ENCODE results near the gene ACSL6. TPM values are rescaled to one million over a fixed set of nuclear protein-coding genes. Genes with fewer than 3 reads are reported as not detected.

Gene ACSL6
- total and polyA plus RNA-seq, 2 experiments from 2014 or later: 1.7 to 2.4 TPM

DNA sequence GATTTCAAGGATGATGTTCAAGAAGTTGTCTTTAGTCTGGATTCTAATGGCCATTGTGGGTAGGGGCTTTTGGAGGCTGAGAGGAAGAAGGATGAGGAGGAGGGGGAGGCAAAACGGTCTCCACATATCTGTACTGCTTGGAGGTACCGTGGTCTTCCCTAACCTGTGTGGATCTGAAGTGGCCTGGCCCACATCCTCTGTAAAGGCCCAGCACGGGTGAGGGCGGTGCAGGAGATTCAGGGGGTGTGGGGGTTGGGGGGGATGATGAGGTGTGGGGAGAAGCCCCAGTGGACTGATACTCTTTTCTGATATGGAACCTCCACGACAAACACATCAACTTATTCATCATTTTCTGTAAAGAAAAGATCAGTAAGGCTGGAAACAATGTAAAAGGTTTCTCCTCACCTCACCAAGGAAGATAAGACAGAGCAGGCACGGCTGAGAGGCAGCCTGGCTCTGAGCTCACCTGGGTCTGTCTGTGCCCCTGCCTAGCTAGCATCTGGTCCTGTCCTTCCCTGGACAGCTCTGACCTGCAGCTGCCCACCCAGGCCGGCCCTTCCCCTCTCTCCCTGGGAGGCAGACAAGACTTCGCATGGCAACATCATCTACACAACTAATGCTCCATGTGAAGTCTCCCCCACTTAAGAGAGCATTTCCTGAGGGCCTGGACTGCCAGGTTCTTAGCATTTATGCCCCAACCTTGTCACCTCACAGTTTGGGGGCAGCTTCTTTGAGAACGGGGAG, 43.4 kb upstream of the ACSL6 start:
- Histone ChIP-seq H4K20me1 (ENCODE audit: insufficient read depth, poor library complexity, severe bottlenecking) (no peaks in the 10 kb centered on the region), H3K9me3 (ENCODE audit: low read depth) (no peaks in the 10 kb centered on the region), H3K27ac (no peak overlapping the region), H3K36me3 (replicated peaks; ENCODE audit: insufficient read depth, low read depth) (no peaks in the 10 kb centered on the region), H3K4me2 (no peak overlapping the region), H3K79me2 (no peaks in the 10 kb centered on the region), H3K4me3 (no peak overlapping the region), H3K9me2 (replicated peaks; ENCODE audit: insufficient read depth) (no peaks in the 10 kb centered on the region), H2AFZ (no peak overlapping the region), H3K4me1 (ENCODE audit: insufficient read depth) (no peaks in the 10 kb centered on the region), H3K27me3 (no peaks in the 10 kb centered on the region)
- WGBS (ENCODE audit: low lambda C conversion rate, missing lambda C conversion rate): 91% methylated on average over 9 of the region's 9 CpGs
- TF ChIP-seq EZH2phosphoT487 (IDR thresholded peaks at IDR 0.05; ENCODE audit: low read depth, severe bottlenecking, unreplicated experiment) (no peak), EZH2 (IDR thresholded peaks at IDR 0.05; ENCODE audit: borderline replicate concordance) (no peak)
- no peak for DNase-seq (ENCODE audit: low spot score)

- Histone ChIP-seq H2AFZ (no peak overlapping the region), H4K20me1 (ENCODE audit: insufficient read depth, poor library complexity, severe bottlenecking) (no peaks in the 10 kb centered on the region), H3K36me3 (replicated peaks; ENCODE audit: insufficient read depth, low read depth) (no peaks in the 10 kb centered on the region), H3K27ac (no peak overlapping the region), H3K4me1 (ENCODE audit: insufficient read depth) (no peaks in the 10 kb centered on the region), H3K4me3 (no peak overlapping the region), H3K79me2 (no peaks in the 10 kb centered on the region), H3K4me2 (no peak overlapping the region), H3K9me2 (replicated peaks; ENCODE audit: insufficient read depth) (no peaks in the 10 kb centered on the region), H3K9me3 (ENCODE audit: low read depth) (no peaks in the 10 kb centered on the region), H3K27me3 (no peaks in the 10 kb centered on the region)
- no peak for TF ChIP-seq EZH2 (IDR thresholded peaks at IDR 0.05; ENCODE audit: borderline replicate concordance)
- TF ChIP-seq, protein P1, sequence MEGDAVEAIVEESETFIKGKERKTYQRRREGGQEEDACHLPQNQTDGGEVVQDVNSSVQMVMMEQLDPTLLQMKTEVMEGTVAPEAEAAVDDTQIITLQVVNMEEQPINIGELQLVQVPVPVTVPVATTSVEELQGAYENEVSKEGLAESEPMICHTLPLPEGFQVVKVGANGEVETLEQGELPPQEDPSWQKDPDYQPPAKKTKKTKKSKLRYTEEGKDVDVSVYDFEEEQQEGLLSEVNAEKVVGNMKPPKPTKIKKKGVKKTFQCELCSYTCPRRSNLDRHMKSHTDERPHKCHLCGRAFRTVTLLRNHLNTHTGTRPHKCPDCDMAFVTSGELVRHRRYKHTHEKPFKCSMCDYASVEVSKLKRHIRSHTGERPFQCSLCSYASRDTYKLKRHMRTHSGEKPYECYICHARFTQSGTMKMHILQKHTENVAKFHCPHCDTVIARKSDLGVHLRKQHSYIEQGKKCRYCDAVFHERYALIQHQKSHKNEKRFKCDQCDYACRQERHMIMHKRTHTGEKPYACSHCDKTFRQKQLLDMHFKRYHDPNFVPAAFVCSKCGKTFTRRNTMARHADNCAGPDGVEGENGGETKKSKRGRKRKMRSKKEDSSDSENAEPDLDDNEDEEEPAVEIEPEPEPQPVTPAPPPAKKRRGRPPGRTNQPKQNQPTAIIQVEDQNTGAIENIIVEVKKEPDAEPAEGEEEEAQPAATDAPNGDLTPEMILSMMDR (IDR thresholded peaks at IDR 0.05; ENCODE audit: poor library complexity): no peak
- no peak for TF ChIP-seq EZH2phosphoT487 (IDR thresholded peaks at IDR 0.05; ENCODE audit: low read depth, severe bottlenecking, unreplicated experiment)
- 90% methylated on average over 10 of the region's 10 CpGs for WGBS (ENCODE audit: low lambda C conversion rate, missing lambda C conversion rate)
- DNase-seq (ENCODE audit: low spot score): no peak
These were observed 42.7 kb upstream of the ACSL6 start for GRCh38 chr5:132054031-132054696.

DNA sequence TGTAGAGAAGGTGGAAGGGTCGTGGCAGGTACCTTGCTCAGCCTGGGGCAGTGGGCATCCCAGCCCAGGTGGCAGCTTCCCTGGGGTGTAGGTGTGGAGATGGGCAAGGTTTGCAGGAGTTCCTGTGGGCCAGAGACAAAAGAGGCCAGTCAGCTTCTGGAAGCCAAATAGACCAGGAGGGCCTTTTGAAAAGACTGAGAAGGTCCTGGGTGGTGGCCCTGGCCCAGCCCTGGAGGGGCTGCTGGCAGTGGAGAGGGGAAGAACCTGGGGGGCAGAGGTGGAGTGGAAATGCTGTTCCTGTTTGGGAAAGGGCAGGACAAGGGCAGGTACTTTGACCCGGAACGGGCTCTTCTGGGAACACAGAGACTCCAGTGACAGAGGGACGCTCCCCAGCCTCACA, 42.0 kb upstream of the ACSL6 start:
- Histone ChIP-seq H3K79me2 (no peaks in the 10 kb centered on the region), H3K36me3 (replicated peaks; ENCODE audit: insufficient read depth, low read depth) (no peaks in the 10 kb centered on the region), H3K4me2 (no peak overlapping the region), H3K4me3 (no peak overlapping the region), H3K4me1 (ENCODE audit: insufficient read depth) (no peaks in the 10 kb centered on the region), H3K9me3 (ENCODE audit: low read depth) (no peaks in the 10 kb centered on the region), H3K27me3 (no peaks in the 10 kb centered on the region), H3K27ac (no peak overlapping the region), H4K20me1 (ENCODE audit: insufficient read depth, poor library complexity, severe bottlenecking) (no peaks in the 10 kb centered on the region), H2AFZ (no peak overlapping the region), H3K9me2 (replicated peaks; ENCODE audit: insufficient read depth) (no peaks in the 10 kb centered on the region)
- WGBS (ENCODE audit: low lambda C conversion rate, missing lambda C conversion rate): 92% methylated on average over 4 of the region's 4 CpGs
- TF ChIP-seq EZH2phosphoT487 (IDR thresholded peaks at IDR 0.05; ENCODE audit: low read depth, severe bottlenecking, unreplicated experiment) (no peak), EZH2 (IDR thresholded peaks at IDR 0.05; ENCODE audit: borderline replicate concordance) (no peak)
- TF ChIP-seq, protein P1 (IDR thresholded peaks at IDR 0.05; ENCODE audit: poor library complexity): no peak
- DNase-seq (ENCODE audit: low spot score): no peak

DNA sequence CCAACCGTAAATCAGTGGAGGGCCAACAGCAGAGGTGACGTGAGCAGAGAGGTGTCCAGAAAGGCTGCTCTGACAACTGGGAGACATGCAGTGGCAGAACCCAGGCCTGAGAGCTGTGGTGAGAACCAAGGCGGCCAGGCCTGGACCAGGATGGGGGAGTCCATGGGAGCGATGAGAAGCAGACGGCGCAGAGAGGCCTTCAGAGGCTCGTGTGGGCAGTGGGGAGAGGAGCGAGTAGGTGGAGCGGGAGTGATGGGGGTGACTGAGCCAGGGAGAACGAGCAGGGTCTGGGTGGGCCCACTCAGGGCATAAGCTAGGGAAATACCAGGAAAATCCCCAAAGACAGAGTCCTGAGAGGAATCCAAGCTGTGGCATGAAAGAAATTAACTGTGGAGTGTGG, 41.1 kb upstream of the ACSL6 start:
- no peaks in the 10 kb centered on the region for H3K36me3 ChIP-seq (replicated peaks; ENCODE audit: insufficient read depth, low read depth)
- H3K27me3 ChIP-seq: no peaks in the 10 kb centered on the region
- TF ChIP-seq EZH2phosphoT487 (IDR thresholded peaks at IDR 0.05; ENCODE audit: low read depth, severe bottlenecking, unreplicated experiment) (no peak), EZH2 (IDR thresholded peaks at IDR 0.05; ENCODE audit: borderline replicate concordance) (no peak)
- TF ChIP-seq, protein P1 (IDR thresholded peaks at IDR 0.05; ENCODE audit: poor library complexity): no peak
- no peak for DNase-seq (ENCODE audit: low spot score)
- H3K9me3 ChIP-seq (ENCODE audit: low read depth): no peaks in the 10 kb centered on the region
- H3K9me2 ChIP-seq (replicated peaks; ENCODE audit: insufficient read depth): no peaks in the 10 kb centered on the region
- no peak overlapping the region for H3K4me2 ChIP-seq
- no peak overlapping the region for H3K27ac ChIP-seq
- WGBS (ENCODE audit: low lambda C conversion rate, missing lambda C conversion rate): 83% methylated on average over 10 of the region's 10 CpGs
- no peaks in the 10 kb centered on the region for H3K79me2 ChIP-seq
- H2AFZ ChIP-seq: no peak overlapping the region
- H4K20me1 ChIP-seq (ENCODE audit: insufficient read depth, poor library complexity, severe bottlenecking): no peaks in the 10 kb centered on the region
- no peak overlapping the region for H3K4me3 ChIP-seq
- no peaks in the 10 kb centered on the region for H3K4me1 ChIP-seq (ENCODE audit: insufficient read depth)

Data from hepatocyte (in vitro differentiated cells).